HEK293 (cell line): Measurements from ENCODE around the gene DDX24.

ENCODE experiments used
- CTCF ChIA-PET: fragments of 350-600 bp; formaldehyde crosslinking; extraction: SDS; loops from one replicate; lab custom pipeline; 2021; ENCODE audit warnings: antibody characterized with exemption; lab: Yijun Ruan, JAX
- POLR2A ChIA-PET: fragments of 300-600 bp; formaldehyde crosslinking; extraction: SDS; loops from one replicate; lab custom pipeline; 2020; ENCODE audit warnings: antibody characterized with exemption, inconsistent platforms; lab: Yijun Ruan, JAX
- H3K27ac ChIP-seq: fragments of 200-500 bp; sonication (Bioruptor generic); 2 replicates; pipeline ENCODE4 v1.5.1; 2014; ENCODE audit warnings: low read depth, low read length, control low read depth, inconsistent platforms; ENCODE audit errors: extremely low read depth
- H3K36me3 ChIP-seq, 2 experiments: fragments of 200-500 bp in 1 of 2; sonication (Bioruptor generic) in 1 of 2; 1 replicate in 1 of 2; 2 replicates in 1 of 2; pipeline ENCODE4 v1.5.1; 2014 to 2017; ENCODE audit warnings: inconsistent platforms in 2 of 2, low read length in 2 of 2; ENCODE audit not compliant: control insufficient read depth in 2 of 2, insufficient read depth in 1 of 2
- H3K4me1 ChIP-seq: fragments of 200-500 bp; sonication (Bioruptor generic); 2 replicates; pipeline ENCODE4 v1.5.1; 2014; ENCODE audit warnings: mild to moderate bottlenecking, low read length, inconsistent platforms; ENCODE audit not compliant: control insufficient read depth, insufficient read depth
- H3K4me3 ChIP-seq: 2 replicates; pipeline ENCODE4 v1.5.1; 2011; ENCODE audit warnings: low read depth, mild to moderate bottlenecking, control low read depth, low read length, moderate library complexity
- H3K9me3 ChIP-seq: fragments of 200-500 bp; sonication (Bioruptor generic); 2 replicates; pipeline ENCODE4 v1.5.1; 2014; ENCODE audit warnings: low read depth, low read length, inconsistent platforms; ENCODE audit not compliant: control insufficient read depth, insufficient read depth
- ATF2 ChIP-seq: fragments of 450-650 bp; formaldehyde crosslinking; IDR thresholded peaks from 2 replicates; pipeline ENCODE4 v1.5.1; 2016; ENCODE audit warnings: missing biosample characterization, missing genetic modification characterization, low read depth
- CTCF ChIP-seq: fragments of 450-650 bp; formaldehyde crosslinking; IDR thresholded peaks from 2 replicates; pipeline ENCODE4 v1.5.1; 2016; ENCODE audit warnings: missing biosample characterization, missing genetic modification characterization
- KLF7 ChIP-seq: fragments of 450-650 bp; formaldehyde crosslinking; IDR thresholded peaks from 2 replicates; pipeline ENCODE4 v1.5.1; 2016; ENCODE audit warnings: missing biosample characterization, missing genetic modification characterization, borderline replicate concordance
- SCRT1 ChIP-seq: fragments of 450-650 bp; formaldehyde crosslinking; IDR thresholded peaks from 2 replicates; pipeline ENCODE4 v1.5.1; 2016; ENCODE audit warnings: missing biosample characterization, missing genetic modification characterization, borderline replicate concordance
- SP2 ChIP-seq: fragments of 450-650 bp; formaldehyde crosslinking; IDR thresholded peaks from 2 replicates; pipeline ENCODE4 v1.5.1; 2016; ENCODE audit warnings: missing biosample characterization, missing genetic modification characterization
- TCF7L2 ChIP-seq: IDR thresholded peaks from 2 replicates; pipeline ENCODE4 v1.6.1; 2011; ENCODE audit warnings: low read depth, mild to moderate bottlenecking, inconsistent platforms, low read length, moderate library complexity, borderline replicate concordance
- WT1 ChIP-seq: fragments of 450-650 bp; formaldehyde crosslinking; IDR thresholded peaks from 2 replicates; pipeline ENCODE4 v1.5.1; 2016; ENCODE audit warnings: missing biosample characterization, missing genetic modification characterization
- ZNF132 ChIP-seq: fragments of 450-650 bp; formaldehyde crosslinking; IDR thresholded peaks from 2 replicates; pipeline ENCODE4 v1.5.1; 2017; ENCODE audit warnings: missing biosample characterization, missing genetic modification characterization, borderline replicate concordance
- ZNF138 ChIP-seq: fragments of 450-650 bp; formaldehyde crosslinking; IDR thresholded peaks from 2 replicates; pipeline ENCODE4 v1.5.1; 2016; ENCODE audit warnings: missing biosample characterization, missing genetic modification characterization, borderline replicate concordance
- ZNF169 ChIP-seq: fragments of 450-650 bp; formaldehyde crosslinking; IDR thresholded peaks from 2 replicates; pipeline ENCODE4 v1.5.1; 2016; ENCODE audit warnings: missing biosample characterization, missing genetic modification characterization
- ZNF211 ChIP-seq: fragments of 450-650 bp; formaldehyde crosslinking; IDR thresholded peaks from 2 replicates; pipeline ENCODE4 v1.5.1; 2016; ENCODE audit warnings: low read depth, missing biosample characterization, missing genetic modification characterization
- ZNF274 ChIP-seq, 2 experiments: fragments of 200-500 bp in 1 of 2; fragments of 450-650 bp in 1 of 2; sonication (Bioruptor generic) in 1 of 2; formaldehyde crosslinking in 1 of 2; IDR thresholded peaks; 2 replicates each; pipeline versions ENCODE4 v1.5.1 to v1.6.1; 2014 to 2016; ENCODE audit warnings: borderline replicate concordance in 1 of 2, inconsistent platforms in 1 of 2, low read length in 1 of 2, missing biosample characterization in 1 of 2, missing genetic modification characterization in 1 of 2
- ZNF311 ChIP-seq: fragments of 450-650 bp; formaldehyde crosslinking; IDR thresholded peaks from 2 replicates; pipeline ENCODE4 v1.5.1; 2017; ENCODE audit warnings: missing biosample characterization, missing genetic modification characterization, borderline replicate concordance
- ZNF350 ChIP-seq: fragments of 450-650 bp; formaldehyde crosslinking; IDR thresholded peaks from 2 replicates; pipeline ENCODE4 v1.5.0; 2017; ENCODE audit warnings: missing biosample characterization, mild to moderate bottlenecking, missing genetic modification characterization
- ZNF433 ChIP-seq: fragments of 450-650 bp; formaldehyde crosslinking; IDR thresholded peaks from 2 replicates; pipeline ENCODE4 v1.5.1; 2016; ENCODE audit warnings: missing biosample characterization, missing genetic modification characterization, low read depth
- ZNF473 ChIP-seq: fragments of 450-650 bp; formaldehyde crosslinking; IDR thresholded peaks from 2 replicates; pipeline ENCODE4 v1.5.1; 2017; ENCODE audit warnings: missing biosample characterization, missing genetic modification characterization
- ZNF488 ChIP-seq: fragments of 450-650 bp; formaldehyde crosslinking; IDR thresholded peaks from 2 replicates; pipeline ENCODE4 v1.5.1; 2016; ENCODE audit warnings: missing biosample characterization, missing genetic modification characterization
- ZNF521 ChIP-seq: fragments of 450-650 bp; formaldehyde crosslinking; IDR thresholded peaks from 2 replicates; pipeline ENCODE4 v1.5.1; 2017; ENCODE audit warnings: missing biosample characterization, mild to moderate bottlenecking, missing genetic modification characterization
- ZNF548 ChIP-seq: fragments of 450-650 bp; formaldehyde crosslinking; IDR thresholded peaks from 2 replicates; pipeline ENCODE4 v1.5.1; 2016; ENCODE audit warnings: missing biosample characterization, missing genetic modification characterization
- ZNF629 ChIP-seq: fragments of 450-650 bp; formaldehyde crosslinking; IDR thresholded peaks from 2 replicates; pipeline ENCODE4 v1.5.1; 2017; ENCODE audit warnings: missing biosample characterization, missing genetic modification characterization
- ZNF660 ChIP-seq: fragments of 450-650 bp; IDR thresholded peaks from 2 replicates; pipeline ENCODE4 v1.5.1; 2018; ENCODE audit warnings: missing biosample characterization, mild to moderate bottlenecking, missing genetic modification characterization

DDX24 gene

DNA sequence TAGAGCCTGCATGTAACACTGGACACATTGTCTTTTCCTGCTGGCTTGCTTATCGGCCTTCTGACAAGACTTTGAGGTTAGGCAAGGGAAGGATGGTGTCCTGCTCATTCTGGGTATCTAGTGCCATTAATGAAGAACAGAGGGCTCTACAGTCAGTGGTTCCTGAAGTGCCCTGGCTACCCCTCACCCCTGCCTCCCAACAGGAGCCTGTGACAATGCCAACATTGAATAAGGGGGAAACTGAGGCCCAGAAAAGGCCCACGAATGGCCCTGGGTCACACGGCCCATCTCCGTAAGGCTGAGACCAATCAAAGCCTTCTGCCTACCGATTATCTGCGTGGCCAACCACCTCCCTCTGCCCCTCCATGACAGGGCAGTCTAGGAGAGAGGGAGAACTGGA, 46.3 kb upstream of the DDX24 start:
- Histone ChIP-seq H3K4me3 (no peak overlapping the region), H3K4me1 (peaks cover 3% of the 10 kb centered on the region; the same call in 1 of the 2 replicates), H3K9me3 (no peaks in the 10 kb centered on the region), H3K36me3 (no peaks in the 10 kb centered on the region), H3K27ac (no peak overlapping the region)
- CTCF ChIA-PET: interaction anchor here (0.9 kb wide), 1 partner anchor 9 kb away, joined by 7 read pairs; no protein-coding TSS in a partner anchor
- POLR2A ChIA-PET: no interaction called here
- TF ChIP-seq ZNF169 (no peak), ZNF660 (tag by site-specific recombination) (no peak), ZNF433 (tag by site-specific recombination) (no peak), ATF2 (tag by site-specific recombination) (no peak), ZNF138 (tag by site-specific recombination) (no peak), ZNF311 (tag by site-specific recombination) (no peak), WT1 (no peak), ZNF521 (tag by site-specific recombination) (no peak), TCF7L2 (no peak), ZNF629 (no peak)

DNA sequence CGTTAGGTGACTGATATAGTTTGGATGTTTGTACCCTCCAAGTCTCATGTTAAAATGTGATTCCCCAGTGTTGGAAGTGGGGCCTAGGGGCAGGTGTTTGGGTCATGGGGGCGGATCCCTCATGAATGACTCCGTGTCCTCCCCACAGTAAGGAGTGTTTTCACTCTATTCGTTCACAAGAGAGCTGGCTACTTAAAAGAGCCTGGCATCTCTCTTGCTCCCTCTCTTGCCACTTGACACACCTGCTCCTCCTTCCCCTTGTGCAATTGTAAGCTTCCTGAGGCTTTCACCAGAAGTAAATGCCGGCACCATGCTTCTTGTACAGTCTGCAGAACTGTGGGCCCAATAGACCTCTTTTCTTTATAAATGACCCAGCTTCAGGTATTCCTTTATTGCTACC, 45.8 kb upstream of the DDX24 start:
- Histone ChIP-seq H3K4me3 (no peak overlapping the region), H3K9me3 (no peaks in the 10 kb centered on the region), H3K4me1 (peaks cover 3% of the 10 kb centered on the region; the same call in 1 of the 2 replicates), H3K36me3 (no peaks in the 10 kb centered on the region), H3K27ac (no peak overlapping the region)
- ChIA-PET POLR2A (no interaction called here), CTCF (no interaction called here)
- TF ChIP-seq ZNF488 (tag by site-specific recombination) (no peak), ZNF274 (IDR thresholded peaks at IDR 0.05; ENCODE audit: low read length) (no peak), ZNF274 (tag by site-specific recombination; IDR thresholded peaks at IDR 0.05; ENCODE audit: borderline replicate concordance) (no peak), SP2 (tag by site-specific recombination) (no peak)

- CTCF ChIA-PET: no interaction called here
- Histone ChIP-seq H3K36me3 (no peaks in the 10 kb centered on the region), H3K4me1 (peaks cover 3% of the 10 kb centered on the region; the same call in 1 of the 2 replicates), H3K27ac (no peak overlapping the region), H3K9me3 (no peaks in the 10 kb centered on the region), H3K4me3 (no peak overlapping the region)
- TF ChIP-seq ZNF473 (tag by site-specific recombination) (no peak), ZNF274 (IDR thresholded peaks at IDR 0.05; ENCODE audit: low read length) (no peak), ZNF274 (tag by site-specific recombination; IDR thresholded peaks at IDR 0.05; ENCODE audit: borderline replicate concordance) (no peak), ZNF350 (tag by site-specific recombination) (no peak), ZNF211 (tag by site-specific recombination) (no peak), KLF7 (tag by site-specific recombination) (no peak), ZNF548 (tag by site-specific recombination) (no peak), ZNF132 (tag by site-specific recombination) (no peak), CTCF (no peak), ZNF138 (tag by site-specific recombination) (no peak), SCRT1 (tag by site-specific recombination) (no peak)
- POLR2A ChIA-PET: no interaction called here
These were observed 45.3 kb upstream of the DDX24 start for GRCh38 chr14:94126419-94126677.
